Glutamatergic neuron (in vitro differentiated cells): ENCODE results near the gene MDH2. TPM values are rescaled to one million over a fixed set of nuclear protein-coding genes. Genes with fewer than 3 reads are reported as not detected.
"Not testable (repeated sequence)": the region's sequence is repeated elsewhere in the genome, so short reads cannot be mapped to it uniquely, and the experiment has no call there.

Source experiments
- DNase-seq: peaks from one replicate; pipeline ENCODE4 v3.0.0; 2022
- H3K27ac Mint-ChIP-seq: one replicate; pipeline ENCODE4 v1.8.0; 2020; ENCODE audit warnings: mild to moderate bottlenecking, mixed read lengths, inconsistent platforms; ENCODE audit not compliant: unreplicated experiment
- H3K27me3 Mint-ChIP-seq: one replicate; pipeline ENCODE4 v1.8.0; 2020; ENCODE audit warnings: mild to moderate bottlenecking, moderate library complexity, mixed read lengths, inconsistent platforms; ENCODE audit not compliant: unreplicated experiment
- H3K36me3 Mint-ChIP-seq: one replicate; pipeline ENCODE4 v1.8.0; 2020; ENCODE audit warnings: mild to moderate bottlenecking, mixed read lengths, inconsistent platforms; ENCODE audit not compliant: unreplicated experiment
- H3K4me1 Mint-ChIP-seq: one replicate; pipeline ENCODE4 v1.8.0; 2020; ENCODE audit warnings: mild to moderate bottlenecking, low read depth, mixed read lengths, inconsistent platforms; ENCODE audit not compliant: unreplicated experiment
- H3K4me3 Mint-ChIP-seq: one replicate; pipeline ENCODE4 v1.8.0; 2020; ENCODE audit warnings: mild to moderate bottlenecking, mixed read lengths, inconsistent platforms; ENCODE audit not compliant: unreplicated experiment
- H3K9me3 Mint-ChIP-seq: one replicate; pipeline ENCODE4 v1.8.0; 2020; ENCODE audit warnings: mild to moderate bottlenecking, moderate library complexity, mixed read lengths, inconsistent platforms; ENCODE audit not compliant: unreplicated experiment
- CTCF ChIP-seq: fragments of 200-600 bp; sonication (generic); IDR thresholded peaks from one replicate; pipeline ENCODE4 v1.5.0; 2021; ENCODE audit not compliant: partially characterized antibody, unreplicated experiment
- total RNA-seq: library from RNA; stranded (reverse); fragmentation: NEBNext Ultra II Directional; extraction: Animal tissue kit (Norgen Biotek cat#: 25700); gene quantifications from one replicate; pipeline ENCODE4 v1.2.1, GENCODE V29; 2021; ENCODE audit not compliant: unreplicated experiment

Gene MDH2
- total RNA-seq, 1 donor from 2014 or later, result 126 TPM

- H3K9me3 Mint-ChIP-seq, result no peaks in the 10 kb centered on the region
- H3K4me1 Mint-ChIP-seq, result no peaks in the 10 kb centered on the region
- no peaks in the 10 kb centered on the region for H3K36me3 Mint-ChIP-seq
- TF ChIP-seq CTCF, result no peak
- H3K27ac Mint-ChIP-seq, result no peak overlapping the region
- no peaks in the 10 kb centered on the region for H3K27me3 Mint-ChIP-seq
- no peak overlapping the region for H3K4me3 Mint-ChIP-seq
- DNase-seq, result no peak
These were observed 59.0 kb downstream of the MDH2 start for GRCh38 chr7:76106893-76107292.

GRCh38 chr7:76108540-76109233 is 60.8 kb downstream of the MDH2 start:
- Mint-ChIP-seq H3K36me3 (no peaks in the 10 kb centered on the region), H3K4me1 (no peaks in the 10 kb centered on the region), H3K27ac (no peak overlapping the region), H3K27me3 (no peaks in the 10 kb centered on the region), H3K4me3 (no peak overlapping the region), H3K9me3 (no peaks in the 10 kb centered on the region)
- no peak for DNase-seq
- no peak for TF ChIP-seq CTCF

DNA sequence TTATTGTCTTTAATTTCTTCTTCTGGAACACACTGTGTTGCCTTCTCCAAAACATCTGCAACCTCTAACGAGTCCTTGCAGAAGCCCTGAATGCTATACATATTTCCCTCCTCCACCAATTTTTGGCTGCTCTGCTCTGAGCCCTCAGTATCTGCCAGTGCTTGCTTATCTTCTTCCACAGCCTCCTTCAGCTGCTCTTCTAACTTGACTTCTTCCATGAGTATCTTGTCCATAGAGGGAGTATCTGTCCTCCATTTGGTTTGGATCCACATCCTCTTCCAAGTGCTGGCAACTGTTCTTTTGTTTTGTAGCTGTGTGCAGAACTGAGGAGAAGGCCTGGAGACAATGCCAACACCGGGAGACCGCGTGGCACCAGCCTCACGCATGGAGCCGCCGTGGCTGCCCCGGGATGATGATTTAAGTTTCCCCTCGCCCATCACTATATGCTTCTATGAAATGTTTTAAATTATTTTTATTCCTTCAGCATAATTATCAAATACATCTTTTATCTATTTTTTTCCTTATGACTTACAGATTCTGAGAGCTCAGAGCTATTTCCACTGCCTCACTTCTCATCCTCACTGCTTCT is 65.2 kb downstream of the MDH2 start:
- H3K27me3 Mint-ChIP-seq, H3K36me3 Mint-ChIP-seq, H3K4me3 Mint-ChIP-seq, H3K9me3 Mint-ChIP-seq, DNase-seq, H3K4me1 Mint-ChIP-seq, H3K27ac Mint-ChIP-seq: not testable (repeated sequence)

GRCh38 chr7:76114742-76115141 is 66.8 kb downstream of the MDH2 start:
- H3K27ac Mint-ChIP-seq, DNase-seq, H3K27me3 Mint-ChIP-seq, H3K9me3 Mint-ChIP-seq, H3K4me1 Mint-ChIP-seq, H3K4me3 Mint-ChIP-seq, H3K36me3 Mint-ChIP-seq: not testable (repeated sequence)

Other genes with a start within 250 kb of the MDH2 start
- not detected for gene CCL24, start 234.3 kb upstream of the MDH2 start, total RNA-seq
- 85.6 TPM for gene RHBDD2, start 169.1 kb upstream of the MDH2 start, total RNA-seq
- 119 TPM for gene POR, start 133.0 kb upstream of the MDH2 start, total RNA-seq
- 26.4 TPM for gene TMEM120A, start 53.5 kb upstream of the MDH2 start, total RNA-seq
- 41.8 TPM for gene STYXL1, start 106 bp upstream of the MDH2 start, total RNA-seq
- gene SRRM3, start 153.8 kb downstream of the MDH2 start, total RNA-seq, result 154 TPM